HG03066 (cell line): Measurements from ENCODE around the gene MKNK2.
"Not testable (repeated sequence)": the region's sequence is repeated elsewhere in the genome, so short reads cannot be mapped to it uniquely, and the experiment has no call there.

Experiments used
- ATAC-seq: cut with Tn5 transposase; IDR thresholded peaks from one replicate; pipeline ENCODE4 v1.9.1; 2021; ENCODE audit warnings: low read depth; ENCODE audit not compliant: unreplicated experiment

MKNK2 gene

DNA sequence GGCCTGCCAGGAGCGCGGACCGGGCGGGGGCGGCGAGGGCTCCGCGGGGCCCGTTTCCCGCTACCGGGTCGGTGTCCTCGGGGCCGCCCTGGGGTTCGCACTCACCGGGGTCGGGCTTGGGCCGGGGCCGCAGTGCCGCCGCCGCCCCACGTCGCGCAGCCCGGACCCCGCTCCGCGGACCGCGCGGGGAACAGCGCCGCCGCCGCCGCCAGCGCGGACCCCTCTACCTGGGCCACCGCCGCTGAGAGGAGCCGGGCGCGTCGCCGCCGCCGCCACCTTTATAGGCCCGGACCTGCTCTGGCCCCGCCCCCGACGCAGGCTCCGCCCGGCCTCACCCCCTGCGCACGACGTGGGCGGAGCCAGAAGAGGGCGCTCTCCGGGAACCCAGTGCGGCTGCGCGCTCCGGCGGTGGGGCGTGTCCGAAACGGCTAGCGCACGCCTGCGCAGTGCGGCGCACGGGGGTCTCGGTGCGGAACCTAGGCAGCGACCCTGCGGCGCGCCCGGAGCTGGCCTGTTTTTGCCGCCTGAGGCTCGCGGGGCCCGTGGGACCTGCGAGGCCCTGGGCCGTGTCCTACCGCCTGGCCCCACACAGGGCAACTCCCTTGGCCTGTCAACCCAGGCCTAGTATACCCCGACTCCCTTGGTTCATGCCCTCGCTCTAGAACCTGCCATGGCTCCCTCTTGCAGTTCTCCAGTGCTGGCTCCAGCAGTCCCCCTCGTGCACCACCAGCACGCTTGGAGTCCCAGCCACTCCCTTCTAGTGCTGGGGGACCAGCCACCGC is at the start of gene MKNK2:
TSS of gene MKNK2 (minus strand) at position 254 of the 782 bp plus-strand sequence. CDS start 393 bp downstream, outside the sequence.
- ATAC-seq = peak; percentile 51

DNA sequence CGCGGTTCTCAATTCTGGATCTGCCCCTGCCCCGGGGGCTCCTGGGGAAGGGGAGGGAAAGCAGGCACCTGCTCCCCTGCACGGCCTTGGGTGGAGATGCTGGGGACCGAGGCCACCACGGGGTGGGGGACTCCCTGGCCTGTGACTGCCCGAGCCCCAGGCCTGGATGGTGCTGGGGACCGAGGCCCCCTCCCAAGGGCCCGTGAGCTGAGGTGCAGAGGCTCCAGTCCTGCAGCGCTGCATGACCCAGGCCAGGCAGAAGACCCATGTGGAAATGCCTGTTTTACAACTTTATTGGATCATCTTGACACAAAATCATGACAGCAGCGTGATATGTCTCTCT is 49.6 kb upstream of the MKNK2 start:
- no peak for ATAC-seq

DNA sequence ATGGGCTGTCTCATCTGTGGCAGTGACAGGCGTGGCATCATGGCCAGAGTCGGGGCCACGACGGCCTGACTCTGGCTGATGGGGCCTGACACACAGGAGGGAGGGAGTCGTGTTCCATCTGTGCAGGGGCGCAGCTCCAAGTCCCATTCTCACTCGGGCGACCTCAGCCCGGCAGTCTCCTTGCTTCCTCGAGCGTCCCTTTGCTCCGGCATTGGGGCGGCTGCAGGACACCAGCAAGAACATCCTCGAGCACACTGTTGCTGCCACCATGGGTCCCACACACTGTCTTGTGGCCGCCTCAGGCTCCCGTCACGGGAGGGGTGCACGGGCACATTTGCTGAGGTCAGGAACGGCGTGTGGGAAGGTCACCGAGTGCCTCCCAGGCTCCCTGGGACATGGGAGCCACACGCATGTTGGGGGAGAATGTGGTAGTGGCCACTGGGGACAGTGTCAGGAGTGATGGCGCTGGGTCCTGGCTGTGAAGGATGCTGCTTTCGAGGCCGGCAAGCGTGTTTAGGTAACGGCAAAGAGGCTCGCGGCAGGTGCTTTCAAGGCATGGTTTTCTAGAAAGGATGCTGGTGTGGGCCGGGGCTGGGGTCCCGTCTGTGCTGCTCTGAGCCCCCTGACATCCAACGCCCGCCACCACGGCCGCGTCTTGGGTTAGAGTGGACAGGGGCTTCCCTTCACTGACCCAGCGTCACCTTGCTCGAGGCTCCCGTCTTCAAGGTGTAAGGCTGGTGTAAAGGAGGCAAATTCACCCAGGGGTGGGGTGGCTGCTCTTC is 49.1 kb upstream of the MKNK2 start:
- no peak for ATAC-seq

DNA sequence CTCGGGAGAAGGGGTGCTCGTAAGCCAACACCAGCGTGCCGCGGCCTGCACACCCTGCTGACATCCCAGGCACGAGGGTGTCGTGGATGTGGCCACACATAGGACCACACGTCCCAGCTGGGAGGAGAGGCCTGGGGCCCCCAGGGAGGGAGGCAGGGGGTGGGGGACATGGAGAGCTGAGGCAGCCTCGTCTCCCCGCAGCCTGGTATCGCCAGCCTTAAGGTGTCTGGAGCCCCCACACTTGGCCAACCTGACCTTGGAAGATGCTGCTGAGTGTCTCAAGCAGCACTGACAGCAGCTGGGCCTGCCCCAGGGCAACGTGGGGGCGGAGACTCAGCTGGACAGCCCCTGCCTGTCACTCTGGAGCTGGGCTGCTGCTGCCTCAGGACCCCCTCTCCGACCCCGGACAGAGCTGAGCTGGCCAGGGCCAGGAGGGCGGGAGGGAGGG is 48.0 kb upstream of the MKNK2 start:
- ATAC-seq = no peak

DNA sequence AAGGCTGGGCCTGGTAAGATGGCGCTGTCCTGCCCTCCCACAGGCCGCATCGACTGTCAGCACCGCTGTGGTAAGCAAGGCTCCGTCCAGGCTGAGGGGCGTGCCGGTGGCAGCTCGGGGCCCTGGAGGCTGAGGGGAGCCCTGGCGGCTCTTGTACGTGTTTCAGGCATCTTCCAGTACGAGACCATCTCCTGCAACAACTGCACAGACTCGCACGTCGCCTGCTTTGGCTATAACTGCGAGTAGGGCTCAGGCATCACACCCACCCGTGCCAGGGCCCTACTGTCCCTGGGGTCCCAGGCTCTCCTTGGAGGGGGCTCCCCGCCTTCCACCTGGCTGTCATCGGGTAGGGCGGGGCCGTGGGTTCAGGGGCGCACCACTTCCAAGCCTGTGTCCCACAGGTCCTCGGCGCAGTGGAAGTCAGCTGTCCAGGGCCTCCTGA is 46.9 kb upstream of the MKNK2 start:
- no peak for ATAC-seq

DNA sequence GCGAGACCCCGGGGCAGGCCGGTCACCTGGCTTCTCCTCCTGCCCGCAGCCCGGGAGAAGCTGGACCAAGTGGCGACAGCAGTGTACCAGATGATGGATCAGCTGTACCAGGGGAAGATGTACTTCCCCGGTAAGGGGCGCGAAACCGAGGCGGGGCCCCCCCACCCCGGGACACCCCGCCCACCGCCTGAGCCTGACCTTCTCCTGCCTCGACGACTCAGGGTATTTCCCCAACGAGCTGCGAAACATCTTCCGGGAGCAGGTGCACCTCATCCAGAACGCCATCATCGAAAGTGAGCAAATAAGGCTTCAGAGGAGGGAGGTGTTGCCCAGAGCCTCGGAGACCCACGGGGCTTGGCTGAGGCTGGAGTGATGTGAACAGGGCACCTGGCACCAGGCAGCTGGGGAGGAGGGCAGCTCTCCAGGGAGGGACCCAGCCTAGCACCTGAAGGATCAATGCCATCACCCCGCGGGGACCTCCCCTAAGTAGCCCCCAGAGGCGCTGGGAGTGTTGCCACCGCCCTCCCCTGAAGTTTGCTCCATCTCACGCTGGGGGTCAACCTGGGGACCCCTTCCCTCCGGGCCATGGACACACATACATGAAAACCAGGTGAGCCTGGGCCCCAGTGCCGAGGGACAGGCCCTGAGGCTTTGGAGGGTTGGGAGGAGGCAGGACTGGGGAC is 46.3 kb upstream of the MKNK2 start:
- ATAC-seq = no peak

DNA sequence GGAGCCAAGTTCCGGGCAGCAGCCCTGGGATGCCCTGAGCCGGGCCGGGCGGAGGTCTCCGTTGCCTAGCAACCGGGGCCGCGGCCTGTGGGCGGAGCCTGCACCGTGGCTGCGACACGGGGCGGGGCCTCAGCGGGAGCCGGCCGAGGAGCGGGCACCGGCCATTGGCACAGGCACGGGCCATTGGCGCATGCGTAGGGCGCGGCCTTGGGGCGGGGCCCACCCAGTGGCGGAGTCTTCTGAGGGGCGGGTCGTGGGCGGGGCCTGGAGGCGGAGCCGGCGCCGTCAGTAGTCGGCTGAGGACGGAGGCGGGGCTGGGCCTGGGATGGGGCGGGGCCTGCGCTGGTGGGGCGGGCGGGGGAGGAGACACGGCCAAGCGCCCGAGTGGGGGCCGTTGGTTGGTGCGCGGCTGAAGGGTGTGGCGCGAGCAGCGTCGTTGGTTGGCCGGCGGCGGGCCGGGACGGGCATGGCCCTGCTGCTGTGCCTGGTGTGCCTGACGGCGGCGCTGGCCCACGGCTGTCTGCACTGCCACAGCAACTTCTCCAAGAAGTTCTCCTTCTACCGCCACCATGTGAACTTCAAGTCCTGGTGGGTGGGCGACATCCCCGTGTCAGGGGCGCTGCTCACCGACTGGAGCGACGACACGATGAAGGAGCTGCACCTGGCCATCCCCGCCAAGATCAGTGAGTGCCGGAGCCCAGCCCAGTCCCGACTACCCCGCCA is 45.6 kb upstream of the MKNK2 start, which contains the start of gene IZUMO4:
TSS of gene IZUMO4 (plus strand) at position 436 of the 723 bp plus-strand sequence. CDS start at position 467, 31 bp downstream.
- peak; percentile 52 for ATAC-seq

DNA sequence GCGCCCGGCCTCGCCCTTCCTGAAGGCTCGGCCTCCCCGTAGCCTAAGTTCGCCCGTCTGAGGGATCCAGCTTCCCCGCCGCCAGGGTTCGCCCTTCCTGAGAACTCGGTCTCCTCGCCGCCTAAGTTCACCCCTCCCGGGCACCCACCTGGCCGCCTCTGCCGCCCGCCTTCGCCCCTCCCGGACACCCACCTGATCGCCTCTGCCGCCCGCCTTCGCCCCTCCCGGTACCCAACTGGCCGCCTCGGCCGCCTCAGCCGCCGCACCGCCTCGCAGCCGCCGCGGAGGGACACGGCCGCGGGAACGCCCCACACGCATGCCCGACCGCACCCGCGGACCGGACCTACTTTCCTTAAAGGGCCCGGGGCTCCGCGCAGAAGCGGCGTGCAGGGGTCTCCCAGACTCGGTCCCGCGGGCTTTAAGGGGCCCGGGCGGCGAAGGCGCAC is 45.0 kb upstream of the MKNK2 start, which contains the start of gene MOB3A:
TSS of gene MOB3A (minus strand) at position 293 of the 446 bp plus-strand sequence. CDS start 17,766 bp downstream, outside the sequence.
- peak; percentile 26 for ATAC-seq

DNA sequence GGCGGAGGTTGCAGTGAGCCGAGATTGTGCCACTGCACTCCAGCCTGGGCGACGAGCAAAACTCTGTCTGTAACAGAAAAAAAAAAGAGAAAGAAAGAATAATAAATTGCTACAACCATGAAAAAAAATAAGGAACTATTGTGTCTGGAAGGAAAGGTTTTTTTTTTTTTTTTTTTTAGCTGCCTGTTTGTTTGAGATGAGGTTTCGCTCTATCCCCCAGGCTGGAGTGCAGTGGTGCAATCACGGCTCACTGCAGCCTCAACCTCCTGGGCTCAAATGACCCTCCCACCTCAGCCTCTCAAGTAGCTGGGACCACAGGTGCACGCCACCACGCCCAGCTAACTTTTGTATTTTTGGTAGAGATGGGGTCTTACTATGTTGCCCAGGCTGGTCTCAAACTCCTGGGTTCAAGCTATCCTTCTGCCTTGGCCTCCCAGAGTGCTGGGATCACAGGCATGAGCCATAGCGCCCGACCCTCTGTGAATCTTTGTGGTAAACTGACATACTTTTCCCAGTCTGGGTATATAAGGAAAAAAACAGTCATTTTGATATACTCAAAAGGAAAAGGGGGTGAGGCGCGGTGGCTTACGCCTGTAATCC is 41.0 kb upstream of the MKNK2 start:
- not testable (repeated sequence) for ATAC-seq

DNA sequence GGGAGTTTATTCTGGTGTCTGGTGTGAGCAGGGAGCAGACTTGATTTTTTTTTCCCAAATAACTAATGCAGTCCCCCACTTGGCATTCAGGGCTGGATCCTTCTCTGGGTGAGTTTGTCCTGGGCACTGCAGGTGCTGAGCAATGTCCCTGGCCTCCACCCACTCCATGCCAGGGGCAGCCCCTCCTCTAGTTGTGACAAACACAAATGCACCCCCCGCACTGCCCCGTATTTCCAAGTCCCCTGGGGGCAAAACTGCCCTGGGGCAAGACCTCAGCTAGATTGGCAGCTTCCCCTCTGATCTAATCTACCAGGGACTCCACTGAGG is 38.6 kb upstream of the MKNK2 start:
- ATAC-seq = no peak

DNA sequence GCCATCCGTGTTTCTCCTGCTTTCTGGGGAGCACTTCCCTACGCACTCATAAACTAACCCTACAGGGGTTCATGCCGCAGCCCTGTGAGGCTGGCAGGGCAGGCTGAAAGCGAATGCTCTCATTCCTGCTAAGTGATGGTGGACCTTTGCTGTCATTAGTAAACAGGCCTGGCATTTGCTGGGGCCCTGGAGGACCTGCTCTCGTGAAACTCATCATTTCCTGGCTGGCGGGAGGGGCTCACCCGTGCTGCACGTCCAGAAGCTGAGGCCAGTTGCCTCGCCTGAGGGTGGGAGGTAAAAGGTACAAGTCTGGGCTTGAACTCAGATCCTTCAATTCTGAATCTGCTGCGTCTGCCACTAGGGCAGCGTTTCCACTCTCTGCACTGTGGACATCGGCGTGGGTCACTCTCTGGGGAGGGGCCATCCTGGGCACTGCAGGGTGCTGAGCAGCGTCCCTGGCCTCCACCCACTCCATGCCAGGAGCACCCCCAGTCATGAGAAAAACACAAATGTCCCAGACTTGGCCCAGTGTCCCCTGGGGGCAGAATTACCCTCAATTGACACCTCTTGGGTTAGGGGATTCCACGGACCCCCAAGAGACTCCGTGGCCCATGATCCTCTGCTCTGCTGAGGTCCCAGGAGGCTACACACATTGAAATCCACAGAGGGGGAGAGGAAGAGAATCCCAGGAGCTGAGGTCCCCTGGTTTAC is 38.1 kb upstream of the MKNK2 start:
- no peak for ATAC-seq

DNA sequence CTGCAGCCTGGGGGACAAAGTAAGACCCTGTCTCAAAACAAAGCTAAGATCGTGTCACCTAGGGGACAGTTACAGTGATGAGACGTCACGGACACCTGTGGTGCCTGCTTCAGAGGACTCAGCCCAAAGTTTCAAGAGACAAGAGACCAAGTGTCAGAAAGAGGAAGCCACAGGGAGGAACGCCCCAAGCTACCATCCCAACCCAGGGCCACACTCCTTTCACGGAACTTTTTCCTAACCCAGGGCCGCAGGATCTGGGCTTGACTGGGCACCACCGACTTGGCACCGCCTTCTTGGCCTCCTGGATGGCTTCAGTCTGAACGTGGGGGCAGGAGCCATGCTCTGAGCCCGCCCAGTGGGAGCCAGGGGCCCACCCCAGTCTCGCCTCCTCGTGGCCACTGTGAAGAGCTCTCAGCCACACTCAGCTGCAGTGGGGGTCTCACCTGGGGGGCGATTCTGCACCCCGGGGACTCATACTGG is 36.6 kb upstream of the MKNK2 start:
- ATAC-seq = no peak

DNA sequence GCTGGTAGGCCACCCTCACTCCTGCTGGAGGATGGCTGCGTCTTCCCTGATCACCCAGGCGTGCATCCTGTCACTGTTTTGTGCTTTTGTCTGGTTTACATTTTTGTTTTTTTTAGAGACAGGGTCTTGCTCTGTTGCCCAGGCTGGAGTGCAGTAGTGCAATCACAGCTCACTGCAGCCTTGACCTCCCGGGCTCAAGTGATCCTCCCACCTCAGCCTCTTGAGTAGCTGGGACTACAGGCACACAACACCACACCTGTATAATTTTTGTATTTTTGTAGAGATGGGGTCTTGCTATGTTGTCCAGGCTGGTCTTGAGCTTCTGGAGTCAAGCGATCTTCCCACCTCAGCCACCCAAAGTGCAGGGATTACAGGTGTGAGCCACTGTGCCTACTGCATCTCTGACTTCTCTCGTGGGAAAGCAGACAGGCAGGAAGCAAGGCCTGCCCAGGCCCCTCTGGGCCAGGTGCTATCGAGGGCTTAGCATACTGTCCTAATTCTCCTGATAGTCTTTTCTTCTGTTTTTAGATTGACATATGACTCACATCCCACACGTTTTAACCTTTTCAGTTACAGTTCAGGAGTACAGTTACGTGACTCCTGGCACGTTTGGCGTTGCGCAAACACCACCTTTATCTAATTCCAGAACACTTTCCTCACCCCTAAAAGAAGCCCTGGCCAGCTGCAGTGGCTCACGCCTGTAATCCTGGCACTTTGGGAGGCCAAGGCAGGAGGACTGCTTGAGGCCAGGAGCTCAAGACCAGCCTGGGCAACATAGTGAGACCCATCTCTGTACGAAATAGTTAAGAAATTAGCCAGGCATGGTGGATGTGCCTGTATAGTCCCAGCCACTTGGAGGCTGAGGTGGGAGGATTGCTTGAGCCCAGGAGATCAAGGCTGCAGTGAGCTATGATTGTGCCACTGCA is 35.9 kb upstream of the MKNK2 start:
- not testable (repeated sequence) for ATAC-seq

DNA sequence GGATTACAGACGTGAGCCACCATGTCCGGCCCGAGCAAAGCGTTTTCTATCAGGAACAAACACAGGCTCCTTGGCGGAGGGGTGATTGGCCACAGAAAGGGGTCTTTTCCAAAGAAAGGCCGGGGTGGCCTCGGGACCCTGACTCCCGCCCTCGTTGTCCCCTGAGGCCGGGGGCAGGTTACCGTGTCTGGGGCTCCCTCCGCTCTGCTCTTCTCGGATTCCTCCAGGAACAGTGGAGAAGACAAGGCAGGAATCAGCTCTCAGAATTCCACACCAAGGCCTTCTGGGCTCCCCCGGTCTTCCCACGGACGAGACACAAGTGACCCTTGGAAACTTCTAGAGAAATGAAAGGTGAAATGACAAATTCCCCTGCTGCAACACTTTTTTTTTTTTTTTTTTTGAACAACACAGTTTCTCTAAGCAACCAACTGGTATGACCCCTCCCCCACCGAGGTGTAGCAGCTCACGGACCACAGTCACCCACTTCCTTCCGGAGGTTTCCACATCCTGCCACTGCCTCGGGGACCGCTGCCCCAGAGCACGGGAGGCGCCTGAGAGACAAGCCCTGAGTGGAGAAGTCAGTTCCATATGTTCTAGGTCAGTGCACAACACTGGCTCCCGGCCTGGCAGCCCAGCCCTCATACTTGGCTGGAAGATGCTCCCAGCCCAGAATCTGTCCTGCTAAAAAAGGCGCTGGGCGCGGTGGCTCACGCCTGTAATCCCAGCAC is 34.1 kb upstream of the MKNK2 start:
- no peak for ATAC-seq

DNA sequence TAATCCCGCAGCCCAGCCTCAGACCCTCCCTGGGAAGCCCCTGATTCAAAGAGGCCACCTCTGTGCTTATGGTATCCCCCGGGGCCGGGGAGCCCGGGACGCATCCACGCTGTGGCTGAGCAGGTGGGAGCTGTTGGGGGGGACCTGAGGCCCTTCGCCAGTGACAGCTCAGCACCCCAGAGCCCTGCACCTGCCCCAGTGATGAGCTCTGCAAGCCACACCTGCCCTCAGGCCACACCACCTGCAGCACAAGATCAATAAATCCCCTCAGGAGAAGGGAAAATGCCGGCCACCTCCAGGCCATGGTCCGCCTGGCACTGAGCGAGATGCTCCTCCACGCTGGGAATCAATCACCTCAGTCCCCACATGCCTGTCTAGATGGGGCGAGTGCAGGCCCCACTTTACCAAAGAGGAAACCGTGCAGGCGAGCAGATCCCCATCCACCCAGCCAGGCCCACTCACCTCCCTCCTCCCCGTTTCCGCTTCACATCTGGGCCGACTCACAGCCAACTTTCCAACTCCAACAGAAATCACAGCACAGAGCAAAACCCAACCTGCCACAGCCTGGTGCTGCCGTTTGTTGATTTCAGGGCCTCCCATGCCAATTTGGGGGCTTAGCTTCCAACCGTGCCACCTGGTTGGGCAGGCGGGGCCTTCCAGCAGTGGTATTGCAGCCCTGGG is 32.3 kb upstream of the MKNK2 start:
- no peak for ATAC-seq

DNA sequence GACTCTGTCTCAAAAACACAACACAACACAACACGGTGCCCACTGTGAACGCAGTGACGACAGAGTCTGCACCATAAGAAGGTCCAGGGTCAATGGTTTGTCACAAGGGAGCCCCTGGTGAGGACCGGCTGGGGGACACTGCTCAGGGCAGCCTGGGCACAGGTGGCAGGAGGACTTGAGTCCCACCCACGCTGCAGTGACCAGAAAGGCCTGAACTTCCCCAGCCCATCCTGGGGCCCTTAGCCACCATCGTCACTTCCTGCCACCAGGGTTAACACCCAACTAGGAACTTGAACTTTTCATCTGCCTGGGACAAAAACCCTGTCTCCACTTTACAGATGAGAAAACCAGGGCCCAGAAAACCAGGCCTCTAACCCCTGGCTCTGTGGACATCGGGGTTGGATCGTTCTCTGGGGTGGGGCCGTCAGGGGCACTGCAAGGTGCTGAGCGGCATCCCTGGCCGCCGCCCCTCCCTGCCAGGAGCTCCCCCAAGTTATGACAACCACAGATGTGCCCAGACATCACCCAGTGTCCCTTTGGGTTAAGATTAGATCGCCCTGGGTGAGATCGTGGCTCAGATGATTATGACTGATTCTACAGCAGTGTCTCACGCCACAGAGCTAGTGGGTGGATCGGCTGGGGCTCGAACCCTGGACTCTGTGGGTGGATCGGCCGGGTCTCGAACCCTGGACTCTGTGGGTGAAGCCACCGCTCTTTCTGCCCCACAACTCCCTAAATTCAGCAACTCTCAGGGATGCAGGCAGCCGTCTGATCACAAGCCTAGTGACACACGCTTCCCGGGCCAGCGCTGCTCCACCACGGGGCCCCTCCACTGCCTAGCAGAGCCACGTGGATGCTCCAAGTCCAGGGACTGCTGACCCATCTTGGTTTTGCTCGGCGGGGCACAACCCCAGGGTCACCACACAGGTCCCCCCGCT is 31.1 kb upstream of the MKNK2 start:
- ATAC-seq = no peak
